T-helper 2 cell treated with Interferon-gamma antibody and Interleukin-4, amounts not matched to agents 5 μg/mL and 100 μg/mL, for 36 hours (primary cell): ENCODE results near the gene KLHL25.
A peak's percentile ranks its signal among the peaks of the same experiment; 100 is the strongest.

Experiments
- DNase-seq: peaks from one replicate; pipeline ENCODE4 v3.0.0; 2021; ENCODE audit warnings: low spot score
- H3K27ac Mint-ChIP-seq: one replicate; pipeline ENCODE4 v1.8.0; 2021; ENCODE audit warnings: mild to moderate bottlenecking, mixed read lengths
- H3K27me3 Mint-ChIP-seq: one replicate; pipeline ENCODE4 v1.8.0; 2021; ENCODE audit warnings: low read depth, mixed read lengths
- H3K36me3 Mint-ChIP-seq: one replicate; pipeline ENCODE4 v1.8.0; 2021; ENCODE audit warnings: low read depth, mixed read lengths
- H3K4me1 Mint-ChIP-seq: one replicate; pipeline ENCODE4 v1.8.0; 2021; ENCODE audit warnings: low read depth, mixed read lengths
- H3K4me3 Mint-ChIP-seq: one replicate; pipeline ENCODE4 v1.8.0; 2022; ENCODE audit warnings: mild to moderate bottlenecking, moderate library complexity, mixed read lengths
- H3K9me3 Mint-ChIP-seq: one replicate; pipeline ENCODE4 v1.8.0; 2021; ENCODE audit warnings: mixed read lengths

Gene KLHL25

GRCh38 chr15:85723960-85724945 lies 70.5 kb downstream of the KLHL25 start:
- peak; percentile 35 for DNase-seq
- Mint-ChIP-seq H3K27me3 (no peaks in the 10 kb centered on the region), H3K36me3 (peaks cover 63% of the 10 kb centered on the region), H3K4me1 (peaks cover 20% of the 10 kb centered on the region), H3K4me3 (peak overlapping the region; percentile 56), H3K9me3 (no peaks in the 10 kb centered on the region), H3K27ac (peak overlapping the region; percentile 83)

GRCh38 chr15:85722374-85723152 lies 72.2 kb downstream of the KLHL25 start:
- Mint-ChIP-seq H3K4me1 (peaks cover 24% of the 10 kb centered on the region), H3K36me3 (peaks cover 64% of the 10 kb centered on the region), H3K27ac (no peak overlapping the region), H3K9me3 (no peaks in the 10 kb centered on the region), H3K27me3 (no peaks in the 10 kb centered on the region), H3K4me3 (no peak overlapping the region)
- no peak for DNase-seq

GRCh38 chr15:85718981-85719380 lies 75.7 kb downstream of the KLHL25 start:
- peaks cover 17% of the 10 kb centered on the region for H3K4me1 Mint-ChIP-seq
- no peak for DNase-seq
- H3K27ac Mint-ChIP-seq: no peak overlapping the region
- no peak overlapping the region for H3K4me3 Mint-ChIP-seq
- peaks cover 66% of the 10 kb centered on the region for H3K36me3 Mint-ChIP-seq
- no peaks in the 10 kb centered on the region for H3K27me3 Mint-ChIP-seq
- H3K9me3 Mint-ChIP-seq: no peaks in the 10 kb centered on the region

- Mint-ChIP-seq H3K9me3 (no peaks in the 10 kb centered on the region), H3K4me3 (no peak overlapping the region), H3K27me3 (no peaks in the 10 kb centered on the region), H3K36me3 (peaks cover 66% of the 10 kb centered on the region), H3K27ac (no peak overlapping the region), H3K4me1 (peaks cover 13% of the 10 kb centered on the region)
- DNase-seq: no peak
Measured at GRCh38 chr15:85718271-85718971, 76.3 kb downstream of the KLHL25 start.

DNA sequence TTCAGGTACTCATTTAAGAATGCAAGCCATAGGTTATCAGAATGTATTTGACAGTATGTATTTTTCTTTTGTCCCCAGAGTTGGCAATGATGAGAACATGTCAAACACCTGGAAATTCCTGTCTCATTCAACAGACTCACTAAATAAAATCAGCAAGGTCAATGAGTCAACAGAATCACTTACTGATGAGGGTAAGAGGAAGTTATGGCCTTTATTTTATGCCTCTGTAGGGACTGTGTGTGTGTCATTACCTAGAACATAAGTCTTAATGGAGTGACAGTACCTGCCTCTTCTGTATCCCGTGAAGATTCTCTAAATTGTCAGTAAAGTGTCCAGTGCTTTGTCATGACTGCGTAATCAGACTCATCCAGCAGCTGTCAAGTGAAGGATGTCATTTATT lies 77.5 kb downstream of the KLHL25 start:
- Mint-ChIP-seq H3K9me3 (no peaks in the 10 kb centered on the region), H3K27ac (no peak overlapping the region), H3K27me3 (no peaks in the 10 kb centered on the region), H3K36me3 (peaks cover 63% of the 10 kb centered on the region), H3K4me1 (peaks cover 10% of the 10 kb centered on the region), H3K4me3 (no peak overlapping the region)
- no peak for DNase-seq

- Mint-ChIP-seq H3K4me1 (peaks cover 12% of the 10 kb centered on the region), H3K4me3 (no peak overlapping the region), H3K27me3 (no peaks in the 10 kb centered on the region), H3K36me3 (peaks cover 63% of the 10 kb centered on the region), H3K9me3 (no peaks in the 10 kb centered on the region), H3K27ac (no peak overlapping the region)
- no peak for DNase-seq
Measured at GRCh38 chr15:85716261-85716660, 78.5 kb downstream of the KLHL25 start.

GRCh38 chr15:85711580-85712192 lies 83.0 kb downstream of the KLHL25 start:
- H3K36me3 Mint-ChIP-seq: peaks cover 56% of the 10 kb centered on the region
- peaks cover 34% of the 10 kb centered on the region for H3K4me1 Mint-ChIP-seq
- no peaks in the 10 kb centered on the region for H3K27me3 Mint-ChIP-seq
- H3K4me3 Mint-ChIP-seq: no peak overlapping the region
- no peak overlapping the region for H3K27ac Mint-ChIP-seq
- H3K9me3 Mint-ChIP-seq: no peaks in the 10 kb centered on the region
- peak; percentile 33 for DNase-seq

GRCh38 chr15:85710340-85710842 lies 84.3 kb downstream of the KLHL25 start:
- Mint-ChIP-seq H3K36me3 (peaks cover 48% of the 10 kb centered on the region), H3K27ac (no peak overlapping the region), H3K4me1 (peaks cover 44% of the 10 kb centered on the region), H3K27me3 (no peaks in the 10 kb centered on the region), H3K9me3 (no peaks in the 10 kb centered on the region), H3K4me3 (no peak overlapping the region)
- peak; percentile 63 for DNase-seq
